ENCODE data around the gene BMP6. TPM values are rescaled to one million over a fixed set of nuclear protein-coding genes. Genes with fewer than 3 reads are reported as not detected.
"Not testable (repeated sequence)": the region's sequence is repeated elsewhere in the genome, so short reads cannot be mapped to it uniquely, and the experiment has no call there.

Gene BMP6
- polyA plus RNA-seq, 2 donors = 0.26 to 0.55 TPM

GRCh38 chr6:7881765-7882500 lies 156.0 kb downstream of the BMP6 start:
- H3K36me3 ChIP-seq (ENCODE audit: control insufficient read depth in 2 of 2, insufficient read depth in 2 of 2, low read length in 1 of 2) = peaks cover 27 to 31% of the 10 kb centered on the region in 2 donors
- H3K27me3 ChIP-seq (ENCODE audit: control insufficient read depth in 1 of 2, insufficient read depth in 2 of 2, low read length in 2 of 2) = no peaks in the 10 kb centered on the region
- H3K27ac ChIP-seq (ENCODE audit: low read depth in 2 of 2, low read length in 1 of 2) = no peak overlapping the region
- no peak overlapping the region for H3K4me3 ChIP-seq (ENCODE audit: low read depth in 1 of 2, low read length in 2 of 2)
- no peaks in the 10 kb centered on the region for H3K9me3 ChIP-seq (ENCODE audit: control insufficient read depth in 2 of 2, insufficient read depth in 1 of 2, low read depth in 1 of 2, low read length in 1 of 2)
- 72 to 77% methylated on average over 8 of the region's 8 CpGs for WGBS, 2 donors
- H3K4me1 ChIP-seq (ENCODE audit: control insufficient read depth in 2 of 2, insufficient read depth in 2 of 2, low read length in 1 of 2) = no peaks in the 10 kb centered on the region

- peaks cover 31 to 34% of the 10 kb centered on the region in 2 donors for H3K36me3 ChIP-seq (ENCODE audit: control insufficient read depth in 2 of 2, insufficient read depth in 2 of 2, low read length in 1 of 2)
- no peaks in the 10 kb centered on the region for H3K9me3 ChIP-seq (ENCODE audit: control insufficient read depth in 2 of 2, insufficient read depth in 1 of 2, low read depth in 1 of 2, low read length in 1 of 2)
- no peak overlapping the region for H3K27ac ChIP-seq (ENCODE audit: low read depth in 2 of 2, low read length in 1 of 2)
- H3K4me3 ChIP-seq (ENCODE audit: low read depth in 1 of 2, low read length in 2 of 2) = no peak overlapping the region
- no peaks in the 10 kb centered on the region for H3K4me1 ChIP-seq (ENCODE audit: control insufficient read depth in 2 of 2, insufficient read depth in 2 of 2, low read length in 1 of 2)
- WGBS, 2 donors = 82 to 85% methylated on average over 19 of the region's 19 CpGs
- no peaks in the 10 kb centered on the region for H3K27me3 ChIP-seq (ENCODE audit: control insufficient read depth in 1 of 2, insufficient read depth in 2 of 2, low read length in 2 of 2)
Measured at GRCh38 chr6:7882505-7883257, 156.8 kb downstream of the BMP6 start.

- no peaks in the 10 kb centered on the region for H3K27me3 ChIP-seq (ENCODE audit: control insufficient read depth in 1 of 2, insufficient read depth in 2 of 2, low read length in 2 of 2)
- H3K27ac ChIP-seq (ENCODE audit: low read depth in 2 of 2, low read length in 1 of 2) = no peak overlapping the region
- no peaks in the 10 kb centered on the region for H3K9me3 ChIP-seq (ENCODE audit: control insufficient read depth in 2 of 2, insufficient read depth in 1 of 2, low read depth in 1 of 2, low read length in 1 of 2)
- no peaks in the 10 kb centered on the region for H3K4me1 ChIP-seq (ENCODE audit: control insufficient read depth in 2 of 2, insufficient read depth in 2 of 2, low read length in 1 of 2)
- peaks cover 34 to 35% of the 10 kb centered on the region in 2 donors for H3K36me3 ChIP-seq (ENCODE audit: control insufficient read depth in 2 of 2, insufficient read depth in 2 of 2, low read length in 1 of 2)
- no peak overlapping the region for H3K4me3 ChIP-seq (ENCODE audit: low read depth in 1 of 2, low read length in 2 of 2)
- 92 to 95% methylated on average over 8 of the region's 8 CpGs for WGBS, 2 donors
Measured at GRCh38 chr6:7883381-7883780, 157.5 kb downstream of the BMP6 start.

GRCh38 chr6:7886132-7886531 lies 160.2 kb downstream of the BMP6 start:
- H3K9me3 ChIP-seq (ENCODE audit: control insufficient read depth in 2 of 2, insufficient read depth in 1 of 2, low read depth in 1 of 2, low read length in 1 of 2) = no peaks in the 10 kb centered on the region
- no peaks in the 10 kb centered on the region for H3K27me3 ChIP-seq (ENCODE audit: control insufficient read depth in 1 of 2, insufficient read depth in 2 of 2, low read length in 2 of 2)
- H3K4me1 ChIP-seq (ENCODE audit: control insufficient read depth in 2 of 2, insufficient read depth in 2 of 2, low read length in 1 of 2) = no peaks in the 10 kb centered on the region
- WGBS, 2 donors = 98% methylated on average over 3 of the region's 3 CpGs
- no peak overlapping the region for H3K27ac ChIP-seq (ENCODE audit: low read depth in 2 of 2, low read length in 1 of 2)
- peaks cover 45% of the 10 kb centered on the region in 2 donors for H3K36me3 ChIP-seq (ENCODE audit: control insufficient read depth in 2 of 2, insufficient read depth in 2 of 2, low read length in 1 of 2)
- no peak overlapping the region for H3K4me3 ChIP-seq (ENCODE audit: low read depth in 1 of 2, low read length in 2 of 2)

GRCh38 chr6:7887278-7887991 lies 161.5 kb downstream of the BMP6 start:
- Histone ChIP-seq H3K36me3 (ENCODE audit: control insufficient read depth in 2 of 2, insufficient read depth in 2 of 2, low read length in 1 of 2) (peaks cover 36 to 43% of the 10 kb centered on the region in 2 donors), H3K27ac (ENCODE audit: low read depth in 2 of 2, low read length in 1 of 2) (no peak overlapping the region), H3K27me3 (ENCODE audit: control insufficient read depth in 1 of 2, insufficient read depth in 2 of 2, low read length in 2 of 2) (no peaks in the 10 kb centered on the region), H3K9me3 (ENCODE audit: control insufficient read depth in 2 of 2, insufficient read depth in 1 of 2, low read depth in 1 of 2, low read length in 1 of 2) (no peaks in the 10 kb centered on the region), H3K4me3 (ENCODE audit: low read depth in 1 of 2, low read length in 2 of 2) (no peak overlapping the region), H3K4me1 (ENCODE audit: control insufficient read depth in 2 of 2, insufficient read depth in 2 of 2, low read length in 1 of 2) (no peaks in the 10 kb centered on the region)
- 97% methylated on average over 21 of the region's 21 CpGs for WGBS, 2 donors

GRCh38 chr6:7888587-7889357 lies 162.9 kb downstream of the BMP6 start:
- Histone ChIP-seq H3K4me1 (ENCODE audit: control insufficient read depth in 2 of 2, insufficient read depth in 2 of 2, low read length in 1 of 2) (no peaks in the 10 kb centered on the region), H3K36me3 (ENCODE audit: control insufficient read depth in 2 of 2, insufficient read depth in 2 of 2, low read length in 1 of 2) (peaks cover 29 to 44% of the 10 kb centered on the region in 2 donors), H3K27ac (ENCODE audit: low read depth in 2 of 2, low read length in 1 of 2) (no peak overlapping the region), H3K9me3 (ENCODE audit: control insufficient read depth in 2 of 2, insufficient read depth in 1 of 2, low read depth in 1 of 2, low read length in 1 of 2) (no peaks in the 10 kb centered on the region), H3K27me3 (ENCODE audit: control insufficient read depth in 1 of 2, insufficient read depth in 2 of 2, low read length in 2 of 2) (no peaks in the 10 kb centered on the region), H3K4me3 (ENCODE audit: low read depth in 1 of 2, low read length in 2 of 2) (no peak overlapping the region)
- WGBS, 2 donors = 92 to 94% methylated on average over 25 of the region's 25 CpGs

- Histone ChIP-seq H3K27ac (ENCODE audit: low read depth in 2 of 2, low read length in 1 of 2) (no peak overlapping the region), H3K36me3 (ENCODE audit: control insufficient read depth in 2 of 2, insufficient read depth in 2 of 2, low read length in 1 of 2) (peaks cover 31 to 42% of the 10 kb centered on the region in 2 donors), H3K9me3 (ENCODE audit: control insufficient read depth in 2 of 2, insufficient read depth in 1 of 2, low read depth in 1 of 2, low read length in 1 of 2) (no peaks in the 10 kb centered on the region), H3K4me3 (ENCODE audit: low read depth in 1 of 2, low read length in 2 of 2) (no peak overlapping the region), H3K27me3 (ENCODE audit: control insufficient read depth in 1 of 2, insufficient read depth in 2 of 2, low read length in 2 of 2) (no peaks in the 10 kb centered on the region), H3K4me1 (ENCODE audit: control insufficient read depth in 2 of 2, insufficient read depth in 2 of 2, low read length in 1 of 2) (no peaks in the 10 kb centered on the region)
- WGBS, 2 donors = 82 to 85% methylated on average over 15 of the region's 15 CpGs
Measured at GRCh38 chr6:7891078-7891872, 165.4 kb downstream of the BMP6 start.

- WGBS, 2 donors = 93 to 97% methylated on average over 4 of the region's 4 CpGs
- not testable (repeated sequence) for H3K27me3 ChIP-seq (ENCODE audit: control insufficient read depth in 1 of 2, insufficient read depth in 2 of 2, low read length in 2 of 2)
Measured at GRCh38 chr6:7892367-7892766, 166.5 kb downstream of the BMP6 start.

More at GRCh38 chr6:7892367-7892766, 166.5 kb downstream of the BMP6 start:
- H3K4me3 ChIP-seq (ENCODE audit: low read depth in 1 of 2, low read length in 2 of 2); H3K9me3 ChIP-seq (ENCODE audit: control insufficient read depth in 2 of 2, insufficient read depth in 1 of 2, low read depth in 1 of 2, low read length in 1 of 2); H3K4me1 ChIP-seq (ENCODE audit: control insufficient read depth in 2 of 2, insufficient read depth in 2 of 2, low read length in 1 of 2); H3K27ac ChIP-seq (ENCODE audit: low read depth in 2 of 2, low read length in 1 of 2): not testable (repeated sequence)
- H3K36me3 ChIP-seq (ENCODE audit: control insufficient read depth in 2 of 2, insufficient read depth in 2 of 2, low read length in 1 of 2) = peaks cover 31 to 33% of the 10 kb centered on the region in 2 donors
